Fibroblast of skin of right quadriceps (primary cell): ENCODE measurements around the gene TNNT2.

Experiments
- DNase-seq: peaks from one replicate; pipeline ENCODE4 v3.0.0-alpha.2; 2013

Gene TNNT2

GRCh38 chr1:201377611-201378092, at the start of gene TNNT2:
Gene TNNT2, minus strand, starts transcription at chr1:201377680. Its CDS starts 4,426 bp downstream, at chr1:201373254.
- DNase-seq, result no peak

GRCh38 chr1:201426479-201427310, 49.2 kb upstream of the TNNT2 start:
- DNase-seq, result no peak

- DNase-seq, result no peak
Measured at GRCh38 chr1:201424146-201424545, 46.7 kb upstream of the TNNT2 start.

GRCh38 chr1:201423655-201424054, 46.2 kb upstream of the TNNT2 start:
- DNase-seq, result no peak

- no peak for DNase-seq
Measured at GRCh38 chr1:201422436-201423030, 45.1 kb upstream of the TNNT2 start.

- no peak for DNase-seq
Measured at GRCh38 chr1:201422026-201422425, 44.5 kb upstream of the TNNT2 start.

GRCh38 chr1:201421041-201421440, 43.6 kb upstream of the TNNT2 start:
- no peak for DNase-seq

GRCh38 chr1:201420608-201421002, 43.1 kb upstream of the TNNT2 start:
- DNase-seq, result no peak

- no peak for DNase-seq
Measured at GRCh38 chr1:201419746-201420607, 42.5 kb upstream of the TNNT2 start.

- DNase-seq, result no peak
Measured at GRCh38 chr1:201419256-201419655, 41.8 kb upstream of the TNNT2 start.

- no peak for DNase-seq
Measured at GRCh38 chr1:201418461-201418860, 41.0 kb upstream of the TNNT2 start.

GRCh38 chr1:201414051-201414738, 36.7 kb upstream of the TNNT2 start:
- DNase-seq, result no peak

GRCh38 chr1:201411292-201411691, 33.8 kb upstream of the TNNT2 start:
- DNase-seq, result no peak

GRCh38 chr1:201409440-201409839, 32.0 kb upstream of the TNNT2 start:
- DNase-seq, result no peak

- DNase-seq, result no peak
Measured at GRCh38 chr1:201408834-201409200, 31.3 kb upstream of the TNNT2 start.

- DNase-seq, result peak; percentile 66
Measured at GRCh38 chr1:201408176-201408833, 30.8 kb upstream of the TNNT2 start.

GRCh38 chr1:201406831-201407406, 29.4 kb upstream of the TNNT2 start:
- DNase-seq, result no peak

GRCh38 chr1:201405484-201405831, 28.0 kb upstream of the TNNT2 start:
- DNase-seq, result no peak

GRCh38 chr1:201404722-201405483, 27.4 kb upstream of the TNNT2 start:
- no peak for DNase-seq

- no peak for DNase-seq
Measured at GRCh38 chr1:201404055-201404454, 26.6 kb upstream of the TNNT2 start.

- DNase-seq, result no peak
Measured at GRCh38 chr1:201403359-201403758, 25.9 kb upstream of the TNNT2 start.
